IMR-90 (cell line): ENCODE results near the gene OXCT2. TPM values are rescaled to one million over a fixed set of nuclear protein-coding genes. Genes with fewer than 3 reads are reported as not detected.
A peak's percentile ranks its signal among the peaks of the same experiment; 100 is the strongest.

Experiments
- ATAC-seq: fragments of 200-7000 bp; cut with Tn5 transposase; 2 replicates; pipeline ENCODE4 v1.9.1; 2020; ENCODE audit warnings: low read depth, mild to moderate bottlenecking, moderate library complexity
- BruUV-seq: library from RNA; stranded (reverse); fragments of 400-500 nt; replicated peaks from 2 replicates; lab custom pipeline; 2021; lab: Mats Ljungman, UMichigan
- CTCF ChIA-PET: fragments of 300-600 bp; formaldehyde crosslinking; extraction: SDS; loops from one replicate; lab custom pipeline; 2021; ENCODE audit warnings: antibody characterized with exemption; lab: Yijun Ruan, JAX
- POLR2A ChIA-PET: fragments of 300-600 bp; sonication (Branson Sonifier 250); formaldehyde crosslinking; loops from one replicate; lab custom pipeline; 2022; ENCODE audit warnings: antibody characterized with exemption; ENCODE audit not compliant: unreplicated experiment; lab: Charles Lee
- DNase-seq: peaks from one replicate; pipeline ENCODE4 v3.0.0; 2013
- H2AFZ ChIP-seq: replicated peaks from 2 replicates; pipeline ENCODE3; 2013; ENCODE audit warnings: low read length, mild to moderate bottlenecking; ENCODE audit not compliant: poor library complexity
- H2AK5ac ChIP-seq: 2 replicates; pipeline ENCODE4 v1.6.1; 2013; ENCODE audit warnings: low read depth, low read length, inconsistent platforms
- H2AK9ac ChIP-seq: replicated peaks from 2 replicates; pipeline ENCODE3; 2013; ENCODE audit warnings: mild to moderate bottlenecking, low read depth, low read length, moderate library complexity; ENCODE audit not compliant: poor library complexity
- H2BK120ac ChIP-seq: 2 replicates; pipeline ENCODE4 v1.6.1; 2013; ENCODE audit warnings: low read depth, low read length, inconsistent platforms
- H2BK15ac ChIP-seq: 3 replicates; pipeline ENCODE4 v1.6.1; 2013; ENCODE audit warnings: low read depth, low read length, inconsistent platforms
- H2BK20ac ChIP-seq: 2 replicates; pipeline ENCODE4 v1.6.1; 2013; ENCODE audit warnings: low read depth, mild to moderate bottlenecking, inconsistent platforms, low read length, moderate library complexity
- H2BK5ac ChIP-seq: 2 replicates; pipeline ENCODE4 v1.6.1; 2013; ENCODE audit warnings: mild to moderate bottlenecking, low read depth, low read length, inconsistent platforms; ENCODE audit not compliant: poor library complexity, severe bottlenecking
- H3K14ac ChIP-seq: replicated peaks from 2 replicates; pipeline ENCODE4 v1.6.1; 2013; ENCODE audit warnings: low read depth, low read length, inconsistent platforms
- H3K18ac ChIP-seq: 2 replicates; pipeline ENCODE4 v1.6.1; 2013; ENCODE audit warnings: low read depth, low read length, control low read depth
- H3K23ac ChIP-seq: 2 replicates; pipeline ENCODE4 v1.6.1; 2013; ENCODE audit warnings: low read depth, low read length, inconsistent platforms
- H3K27ac ChIP-seq: 2 replicates; pipeline ENCODE4 v1.5.1; 2013; ENCODE audit warnings: mild to moderate bottlenecking, control low read depth, low read length; ENCODE audit not compliant: insufficient read depth
- H3K27me3 ChIP-seq: 2 replicates; pipeline ENCODE4 v1.6.1; 2013; ENCODE audit warnings: low read length; ENCODE audit not compliant: control insufficient read depth, insufficient read depth
- H3K36me3 ChIP-seq: 2 replicates; pipeline ENCODE4 v1.6.1; 2013; ENCODE audit warnings: low read length, mixed read lengths; ENCODE audit not compliant: control insufficient read depth, insufficient read depth
- H3K4ac ChIP-seq: 2 replicates; pipeline ENCODE4 v1.6.1; 2013; ENCODE audit warnings: low read depth, low read length, inconsistent platforms
- H3K4me1 ChIP-seq: 2 replicates; pipeline ENCODE4 v1.6.1; 2013; ENCODE audit warnings: low read length, mixed read lengths; ENCODE audit not compliant: control insufficient read depth, insufficient read depth
- H3K4me2 ChIP-seq: 2 replicates; pipeline ENCODE4 v1.6.1; 2013; ENCODE audit warnings: low read depth, mild to moderate bottlenecking, control low read depth, low read length, moderate library complexity
- H3K4me3 ChIP-seq: 2 replicates; pipeline ENCODE4 v1.5.1; 2013; ENCODE audit warnings: low read depth, mild to moderate bottlenecking, control low read depth, low read length, moderate library complexity; ENCODE audit not compliant: insufficient read depth
- H3K56ac ChIP-seq: 2 replicates; pipeline ENCODE4 v1.6.1; 2013; ENCODE audit warnings: low read length, inconsistent platforms; ENCODE audit not compliant: insufficient read depth; ENCODE audit errors: extremely low read depth
- H3K79me1 ChIP-seq, 2 experiments: 2 replicates each; pipeline ENCODE4 v1.6.1; 2013; ENCODE audit warnings: low read length in 2 of 2, inconsistent platforms in 1 of 2, low read depth in 1 of 2
- H3K9ac ChIP-seq: 2 replicates; pipeline ENCODE4 v1.6.1; 2013; ENCODE audit warnings: low read depth, low read length, control low read depth
- H3K9me1 ChIP-seq: 2 replicates; pipeline ENCODE4 v1.6.1; 2013; ENCODE audit warnings: low read length, inconsistent platforms; ENCODE audit not compliant: insufficient read depth
- H3K9me3 ChIP-seq: 2 replicates; pipeline ENCODE4 v1.6.1; 2013; ENCODE audit warnings: low read length; ENCODE audit not compliant: control insufficient read depth, insufficient read depth
- H4K20me1 ChIP-seq: 2 replicates; pipeline ENCODE4 v1.6.1; 2013; ENCODE audit warnings: low read length, inconsistent platforms; ENCODE audit not compliant: insufficient read depth
- H4K5ac ChIP-seq: 2 replicates; pipeline ENCODE4 v1.6.1; 2013; ENCODE audit warnings: mild to moderate bottlenecking, low read depth, low read length, control low read depth
- H4K8ac ChIP-seq, 2 experiments: 2 replicates each; pipeline ENCODE4 v1.6.1; 2013; ENCODE audit warnings: low read depth in 2 of 2, low read length in 2 of 2, control low read depth in 1 of 2, inconsistent platforms in 1 of 2
- H4K91ac ChIP-seq: 2 replicates; pipeline ENCODE4 v1.6.1; 2013; ENCODE audit warnings: low read depth, low read length, inconsistent platforms; ENCODE audit not compliant: insufficient read depth
- CEBPB ChIP-seq: IDR thresholded peaks from 2 replicates; pipeline ENCODE4 v1.6.1; 2012; ENCODE audit warnings: low read depth, low read length, improper control_type of control experiment
- FOS ChIP-seq: fragments of 150-350 bp; IDR thresholded peaks from 2 replicates; pipeline ENCODE4 v1.6.1; 2016; ENCODE audit warnings: low read depth, low read length
- RAD21 ChIP-seq: IDR thresholded peaks from 2 replicates; pipeline ENCODE4 v1.6.1; 2012; ENCODE audit warnings: low read length, improper control_type of control experiment
- RFX5 ChIP-seq: IDR thresholded peaks from 2 replicates; pipeline ENCODE4 v1.8.0; 2012; ENCODE audit warnings: low read depth, mild to moderate bottlenecking, low read length, moderate library complexity
- USF2 ChIP-seq: fragments of 150-350 bp; IDR thresholded peaks from 2 replicates; pipeline ENCODE4 v1.6.1; 2017; ENCODE audit warnings: mild to moderate bottlenecking, antibody characterized with exemption, low read length, low read depth
- WGBS, 2 experiments: methylation state at CpG; one replicate each; pipeline versions ENCODE4 v1.1.5 to v1.1.7; 2013; ENCODE audit warnings: missing lambda C conversion rate in 2 of 2; ENCODE audit not compliant: insufficient read length in 1 of 2; ENCODE audit errors: extremely low coverage in 2 of 2; 5-methylcytosine and 5-hydroxymethylcytosine counted together
- dilution Hi-C: fragments of 300-500 bp; cut with HindIII; formaldehyde crosslinking; loops from one replicate; pipeline ENCODE4 v1.14.3; 2018; ENCODE audit warnings: low sequenced_read_pairs; ENCODE audit not compliant: unreplicated experiment
- in situ Hi-C: fragments of 300-500 bp; cut with MboI; formaldehyde crosslinking; loops from 3 replicates; pipeline ENCODE4 v1.14.3; 2019; ENCODE audit warnings: low sequenced_read_pairs, inconsistent platforms, mixed read lengths
- intact Hi-C: fragments of 100-400 bp; cut with micrococcal nuclease; formaldehyde crosslinking; loops from 2 replicates; pipeline ENCODE4 v1.10.0; 2022
- polyA plus RNA-seq, 3 experiments: library from polyadenylated mRNA; depleted of rRNA; stranded (reverse); fragments of >200 nt; gene quantifications; 2 replicates each; pipeline ENCODE4 v1.2.3, GENCODE V29; 2012; ENCODE audit warnings: low replicate concordance in 1 of 3
- total RNA-seq: library from RNA; depleted of rRNA; stranded (reverse); fragments of >200 nt; gene quantifications from 2 replicates; pipeline ENCODE4 v1.2.3, GENCODE V29; 2012

OXCT2 gene
- total and polyA plus RNA-seq, 2 of the 4 experiments (the other 2 are of a cell fraction), result 0.18 to 0.22 TPM

- Histone ChIP-seq H2AK5ac (no peak overlapping the region), H3K9me1 (no peaks in the 10 kb centered on the region), H4K5ac (no peak overlapping the region), H2BK120ac (no peak overlapping the region), H4K20me1 (no peaks in the 10 kb centered on the region), H2AK9ac (no peak overlapping the region), H2BK20ac (no peak overlapping the region), H2AFZ (no peak overlapping the region), H3K23ac (no peak overlapping the region), H3K4me1 (no peaks in the 10 kb centered on the region), H2BK5ac (no peak overlapping the region), H3K27ac (no peak overlapping the region), H3K4me2 (no peak overlapping the region), H4K91ac (no peak overlapping the region), H3K27me3 (peaks cover 54% of the 10 kb centered on the region), H3K14ac (no peak overlapping the region), H3K56ac (no peak overlapping the region), H3K9me3 (no peaks in the 10 kb centered on the region), H3K4me3 (no peak overlapping the region), H2BK15ac (no peak overlapping the region), H3K4ac (no peak overlapping the region), H3K18ac (no peak overlapping the region), H3K36me3 (no peaks in the 10 kb centered on the region), H3K9ac (no peak overlapping the region), H4K8ac (no peak overlapping the region), H3K79me1 (no peaks in the 10 kb centered on the region)
- no peak for ATAC-seq
- POLR2A ChIA-PET, result no interaction called here
- CTCF ChIA-PET, result interaction anchor here (0.7 kb wide), 1 partner anchor 70 kb away, joined by 3 read pairs; no protein-coding TSS in a partner anchor
- BruUV-seq, result no TSS peak
- dilution Hi-C loops (no loop called here), in situ Hi-C loops (no loop called here), intact Hi-C loops (no loop called here)
- WGBS, 2 experiments, result 0% methylated on average over 2 of the region's 4 CpGs; no CpG with 5 or more reads in 1 of the 2 experiments
- no peak for DNase-seq
- TF ChIP-seq RFX5 (no peak), FOS (no peak), RAD21 (no peak), USF2 (no peak), CEBPB (peak; percentile 45)
Observed at GRCh38 chr1:39729842-39730241, 41.3 kb downstream of the OXCT2 start.
